Endothelial cell of umbilical vein (primary cell): ENCODE results near the gene FOXB1. TPM values are rescaled to one million over a fixed set of nuclear protein-coding genes. Genes with fewer than 3 reads are reported as not detected.

ENCODE experiments used
- BruUV-seq: library from RNA; stranded (reverse); fragments of 400-500 nt; replicated peaks from 2 replicates; lab custom pipeline; 2021; lab: Mats Ljungman, UMichigan
- CTCF ChIA-PET: fragments of 300-600, 350-600 bp; sonication (Branson Sonifier 250); formaldehyde crosslinking; loops from one replicate; lab custom pipeline; 2021; ENCODE audit warnings: antibody characterized with exemption, inconsistent platforms; lab: Charles Lee
- POLR2A ChIA-PET: fragments of 300-600, 350-600 bp; sonication (Branson Sonifier 250); formaldehyde crosslinking; loops from one replicate; lab custom pipeline; 2021; ENCODE audit warnings: antibody characterized with exemption, inconsistent platforms; lab: Charles Lee
- DNase-seq: peaks from one replicate; pipeline ENCODE4 v3.0.0-alpha.2; 2011; ENCODE audit warnings: low read depth, low spot score
- FAIRE-seq: peaks from 2 replicates; lab custom pipeline; 2011; peaks lifted over from hg19 to GRCh38; lab: Jason Lieb, UNC
- H2AFZ ChIP-seq: 2 replicates; pipeline ENCODE4 v1.6.0; 2012; ENCODE audit warnings: low read depth, low read length, control low read depth, inconsistent platforms
- H3K27ac ChIP-seq: 2 replicates; pipeline ENCODE4 v1.5.1; 2011; ENCODE audit warnings: low read depth, mild to moderate bottlenecking, control low read depth, low read length, moderate library complexity; ENCODE audit not compliant: insufficient read depth
- H3K27me3 ChIP-seq, 2 experiments: 2 replicates each; pipeline versions ENCODE4 v1.6.0 to v1.6.1; 2011; ENCODE audit warnings: low read length in 2 of 2, mixed read lengths in 1 of 2; ENCODE audit not compliant: control insufficient read depth in 2 of 2, insufficient read depth in 2 of 2
- H3K36me3 ChIP-seq, 2 experiments: 2 replicates in 1 of 2; 3 replicates in 1 of 2; pipeline ENCODE4 v1.5.1; 2011; ENCODE audit warnings: low read length in 2 of 2, mild to moderate bottlenecking in 1 of 2, moderate library complexity in 1 of 2; ENCODE audit not compliant: control insufficient read depth in 2 of 2, insufficient read depth in 2 of 2; ENCODE audit errors: extremely low read depth in 1 of 2
- H3K4me1 ChIP-seq: 3 replicates; pipeline ENCODE4 v1.5.1; 2011; ENCODE audit warnings: mild to moderate bottlenecking, low read length; ENCODE audit not compliant: control insufficient read depth, insufficient read depth; ENCODE audit errors: extremely low read depth
- H3K4me2 ChIP-seq: 2 replicates; pipeline ENCODE4 v1.6.1; 2011; ENCODE audit warnings: low read length, control low read depth, mixed read lengths; ENCODE audit not compliant: insufficient read depth
- H3K4me3 ChIP-seq, 3 experiments: fragments of 200-600 bp in 1 of 3; sonication (generic), shearing (Covaris generic) in 1 of 3; replicated peaks in 1 of 3; 2 replicates each; pipeline ENCODE4 v1.5.1; 2011 to 2016; ENCODE audit warnings: control low read depth in 3 of 3, low read length in 3 of 3, mild to moderate bottlenecking in 2 of 3, inconsistent platforms in 1 of 3, low read depth in 1 of 3, moderate library complexity in 1 of 3; ENCODE audit not compliant: insufficient read depth in 1 of 3
- H3K79me2 ChIP-seq: 2 replicates; pipeline ENCODE4 v1.6.0; 2012; ENCODE audit warnings: low read length, inconsistent platforms; ENCODE audit not compliant: control insufficient read depth, insufficient read depth
- H3K9ac ChIP-seq: replicated peaks from 2 replicates; pipeline ENCODE3; 2011; ENCODE audit warnings: low read length, control low read depth; ENCODE audit not compliant: insufficient read depth; ENCODE audit errors: extremely low read depth
- H3K9me1 ChIP-seq: replicated peaks from 3 replicates; pipeline ENCODE4 v1.6.0; 2011; ENCODE audit warnings: mild to moderate bottlenecking, low read length; ENCODE audit not compliant: control insufficient read depth, insufficient read depth; ENCODE audit errors: extremely low read depth
- H3K9me3 ChIP-seq: replicated peaks from 2 replicates; pipeline ENCODE4 v1.5.1; 2012; ENCODE audit warnings: low read length, inconsistent platforms; ENCODE audit not compliant: control insufficient read depth, insufficient read depth
- H4K20me1 ChIP-seq: replicated peaks from 2 replicates; pipeline ENCODE3; 2011; ENCODE audit warnings: mild to moderate bottlenecking, low read length; ENCODE audit not compliant: control insufficient read depth, insufficient read depth; ENCODE audit errors: extremely low read depth
- EZH2 ChIP-seq: IDR thresholded peaks from 2 replicates; pipeline ENCODE4 v1.6.1; 2012; ENCODE audit warnings: borderline replicate concordance, low read depth, mild to moderate bottlenecking, moderate library complexity, low read length, inconsistent platforms; ENCODE audit not compliant: severe bottlenecking
- GATA2 ChIP-seq: IDR thresholded peaks from 2 replicates; pipeline ENCODE4 v1.7.0; 2011; ENCODE audit warnings: low read depth, mild to moderate bottlenecking, moderate library complexity, mixed read lengths, low read length; ENCODE audit not compliant: insufficient read length, insufficient read depth
- MAX ChIP-seq: IDR thresholded peaks from 2 replicates; pipeline ENCODE4 v1.6.1; 2011; ENCODE audit not compliant: insufficient read depth, insufficient read length
- dilution Hi-C: fragments of 300-500 bp; cut with MboI; formaldehyde crosslinking; loops from one replicate; pipeline ENCODE4 v1.15.0; 2019; ENCODE audit warnings: low sequenced_read_pairs; ENCODE audit not compliant: extremely low pct_ligation_motif_present
- intact Hi-C: fragments of 100-400 bp; cut with micrococcal nuclease; formaldehyde crosslinking; loops from one replicate; pipeline ENCODE4 v1.10.0; 2022
- polyA plus RNA-seq, 4 experiments: library from polyadenylated mRNA; depleted of rRNA in 3 of 4; stranded (reverse) in 3 of 4; unstranded in 1 of 4; fragments of >200 nt; gene quantifications; 2 replicates each; pipeline versions ENCODE4 v1.2.1 to v1.2.3, GENCODE V29; 2011 to 2012; ENCODE audit warnings: missing spikeins in 1 of 4
- total RNA-seq: library from RNA; stranded (reverse); gene quantifications from 2 replicates; pipeline ENCODE4 v1.2.3, GENCODE V29; 2021

FOXB1 gene
- total and polyA plus RNA-seq, 2 donors (not counting 3 experiments of a cell fraction or from before 2014, with no cell fraction given) = not detected

GRCh38 chr15:59994888-59995557 is 9.1 kb upstream of the FOXB1 start:
- Histone ChIP-seq H3K4me2 (no peak overlapping the region), H3K36me3 (no peaks in the 10 kb centered on the region), H3K9me1 (no peaks in the 10 kb centered on the region), H3K9ac (no peak overlapping the region), H3K27ac (no peak overlapping the region), H3K9me3 (no peaks in the 10 kb centered on the region), H3K27me3 (peaks cover 81 to 98% of the 10 kb centered on the region in 2 experiments), H3K4me3 (no peak overlapping the region), H4K20me1 (no peaks in the 10 kb centered on the region), H3K4me1 (no peaks in the 10 kb centered on the region), H2AFZ (no peak overlapping the region), H3K79me2 (no peaks in the 10 kb centered on the region)
- FAIRE-seq (no peak), DNase-seq (no peak)
- CTCF ChIA-PET = interaction anchor here (1.6 kb wide), 1 partner anchor 132 kb away, joined by 3 read pairs; no protein-coding TSS in a partner anchor
- dilution Hi-C loops (no loop called here), intact Hi-C loops (loop anchor here (10.0 kb wide), 1 partner anchor 330 kb away; no protein-coding TSS in a partner anchor)
- no TSS peak for BruUV-seq
- POLR2A ChIA-PET = interaction anchor here (0.6 kb wide), 1 partner anchor 12 kb away, joined by 4 read pairs; no protein-coding TSS in a partner anchor
- TF ChIP-seq MAX = no peak
- peak; percentile 92 for TF ChIP-seq EZH2

GRCh38 chr15:59995568-59996297 is 8.4 kb upstream of the FOXB1 start:
- no peaks in the 10 kb centered on the region for H3K79me2 ChIP-seq
- no TSS peak for BruUV-seq
- no peak overlapping the region for H2AFZ ChIP-seq
- intact Hi-C loops (loop anchor here (10.0 kb wide), 1 partner anchor 329 kb away; no protein-coding TSS in a partner anchor), dilution Hi-C loops (no loop called here)
- no peaks in the 10 kb centered on the region for H3K9me3 ChIP-seq
- ChIA-PET POLR2A (no interaction called here), CTCF (no interaction called here)
- no peak overlapping the region for H3K27ac ChIP-seq
- H4K20me1 ChIP-seq = no peaks in the 10 kb centered on the region
- H3K36me3 ChIP-seq = no peaks in the 10 kb centered on the region
- FAIRE-seq (no peak), DNase-seq (no peak)
- no peak for TF ChIP-seq GATA2
- peak; percentile 59 for TF ChIP-seq EZH2
- no peaks in the 10 kb centered on the region for H3K9me1 ChIP-seq
- no peak overlapping the region for H3K9ac ChIP-seq
- H3K27me3 ChIP-seq = peaks cover 88 to 99% of the 10 kb centered on the region in 2 experiments
- no peak overlapping the region for H3K4me3 ChIP-seq
- H3K4me1 ChIP-seq = no peaks in the 10 kb centered on the region
- H3K4me2 ChIP-seq = no peak overlapping the region
